Neuron (in vitro differentiated cells): Measurements from ENCODE around the gene ATXN7L1.
A peak's percentile ranks its signal among the peaks of the same experiment; 100 is the strongest.

Experiments
- H2AFZ ChIP-seq: one replicate; pipeline ENCODE4 v1.6.1; 2013; ENCODE audit warnings: low read depth, mild to moderate bottlenecking, inconsistent platforms, low read length, moderate library complexity
- H3K27me3 ChIP-seq: one replicate; pipeline ENCODE4 v1.6.1; 2013; ENCODE audit warnings: low read length; ENCODE audit not compliant: insufficient read depth
- H3K36me3 ChIP-seq: one replicate; pipeline ENCODE4 v1.6.1; 2013; ENCODE audit warnings: low read length; ENCODE audit not compliant: insufficient read depth
- H3K4me1 ChIP-seq: one replicate; pipeline ENCODE4 v1.6.1; 2013; ENCODE audit warnings: low read length; ENCODE audit not compliant: insufficient read depth
- H3K4me3 ChIP-seq: 2 replicates; pipeline ENCODE4 v1.5.1; 2013; ENCODE audit warnings: mild to moderate bottlenecking, low read length, moderate library complexity
- H3K9me3 ChIP-seq: one replicate; pipeline ENCODE4 v1.6.1; 2013; ENCODE audit warnings: low read length

Gene ATXN7L1

GRCh38 chr7:105651798-105652197 is 224.6 kb downstream of the ATXN7L1 start:
- Histone ChIP-seq H3K27me3 (no peaks in the 10 kb centered on the region), H3K9me3 (no peaks in the 10 kb centered on the region), H2AFZ (no peak overlapping the region), H3K4me3 (no peak overlapping the region), H3K4me1 (peaks cover 47% of the 10 kb centered on the region), H3K36me3 (no peaks in the 10 kb centered on the region)

GRCh38 chr7:105650382-105650970 is 225.9 kb downstream of the ATXN7L1 start:
- H2AFZ ChIP-seq = no peak overlapping the region
- H3K4me3 ChIP-seq = no peak overlapping the region
- H3K4me1 ChIP-seq = peaks cover 38% of the 10 kb centered on the region
- no peaks in the 10 kb centered on the region for H3K27me3 ChIP-seq
- H3K36me3 ChIP-seq = no peaks in the 10 kb centered on the region
- no peaks in the 10 kb centered on the region for H3K9me3 ChIP-seq

GRCh38 chr7:105649727-105650381 is 226.5 kb downstream of the ATXN7L1 start:
- no peaks in the 10 kb centered on the region for H3K27me3 ChIP-seq
- H3K4me1 ChIP-seq = peaks cover 32% of the 10 kb centered on the region
- H3K4me3 ChIP-seq = no peak overlapping the region
- H3K36me3 ChIP-seq = no peaks in the 10 kb centered on the region
- H2AFZ ChIP-seq = no peak overlapping the region
- no peaks in the 10 kb centered on the region for H3K9me3 ChIP-seq

GRCh38 chr7:105648561-105649401 is 227.6 kb downstream of the ATXN7L1 start:
- H3K9me3 ChIP-seq = no peaks in the 10 kb centered on the region
- peaks cover 39% of the 10 kb centered on the region for H3K4me1 ChIP-seq
- no peaks in the 10 kb centered on the region for H3K36me3 ChIP-seq
- no peak overlapping the region for H2AFZ ChIP-seq
- no peaks in the 10 kb centered on the region for H3K27me3 ChIP-seq
- H3K4me3 ChIP-seq = no peak overlapping the region

DNA sequence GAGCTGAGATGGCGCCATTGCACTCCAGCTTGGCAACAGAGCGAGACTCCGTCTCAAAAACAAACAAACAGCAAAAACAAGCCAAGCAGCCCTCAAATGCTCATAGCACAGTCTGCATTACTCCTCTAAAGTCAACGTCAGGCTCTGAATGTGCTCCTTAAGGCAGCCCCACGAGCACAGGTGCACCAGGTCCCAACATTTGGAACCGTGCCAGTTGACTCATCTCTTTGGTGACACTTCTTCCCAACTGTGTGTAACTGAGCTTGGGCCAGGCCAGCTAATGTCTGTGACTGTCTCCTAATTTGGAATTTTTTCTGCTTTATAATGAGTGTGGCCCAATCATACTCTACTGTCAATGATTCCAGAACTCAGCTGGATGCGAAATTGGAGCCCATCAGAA is 228.8 kb downstream of the ATXN7L1 start:
- Histone ChIP-seq H3K4me3 (no peak overlapping the region), H3K36me3 (no peaks in the 10 kb centered on the region), H3K9me3 (no peaks in the 10 kb centered on the region), H3K27me3 (no peaks in the 10 kb centered on the region), H3K4me1 (peaks cover 43% of the 10 kb centered on the region), H2AFZ (no peak overlapping the region)

DNA sequence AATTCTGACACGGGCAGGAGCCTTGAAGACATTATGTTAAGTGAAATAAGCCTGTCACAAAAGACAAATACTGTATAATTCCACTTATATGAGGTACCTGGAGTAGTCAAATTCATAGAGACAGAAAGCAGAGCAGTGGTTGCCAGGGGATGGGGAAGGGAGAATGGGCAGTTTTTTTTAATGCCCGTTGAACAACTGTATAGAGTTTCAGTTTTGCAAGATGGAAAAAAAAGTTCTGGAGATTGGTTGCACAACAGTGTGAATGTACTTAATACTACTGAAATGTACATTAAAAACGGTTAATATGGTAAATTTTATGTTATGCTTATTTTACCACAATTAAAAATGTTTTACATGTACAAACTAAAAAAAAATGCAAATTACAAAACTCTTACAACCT is 231.5 kb downstream of the ATXN7L1 start:
- no peaks in the 10 kb centered on the region for H3K27me3 ChIP-seq
- H3K4me3 ChIP-seq = no peak overlapping the region
- H3K36me3 ChIP-seq = peaks cover 4% of the 10 kb centered on the region
- H3K9me3 ChIP-seq = no peaks in the 10 kb centered on the region
- H3K4me1 ChIP-seq = peaks cover 49% of the 10 kb centered on the region
- H2AFZ ChIP-seq = no peak overlapping the region

- Histone ChIP-seq H3K4me3 (no peak overlapping the region), H3K4me1 (peaks cover 48% of the 10 kb centered on the region), H3K36me3 (peaks cover 4% of the 10 kb centered on the region), H3K9me3 (no peaks in the 10 kb centered on the region), H3K27me3 (no peaks in the 10 kb centered on the region), H2AFZ (no peak overlapping the region)
Observed at GRCh38 chr7:105643851-105644250, 232.5 kb downstream of the ATXN7L1 start.

- Histone ChIP-seq H3K4me3 (no peak overlapping the region), H3K36me3 (peaks cover 4% of the 10 kb centered on the region), H2AFZ (no peak overlapping the region), H3K9me3 (no peaks in the 10 kb centered on the region), H3K4me1 (peaks cover 48% of the 10 kb centered on the region), H3K27me3 (no peaks in the 10 kb centered on the region)
Observed at GRCh38 chr7:105643384-105643783, 233.0 kb downstream of the ATXN7L1 start.

DNA sequence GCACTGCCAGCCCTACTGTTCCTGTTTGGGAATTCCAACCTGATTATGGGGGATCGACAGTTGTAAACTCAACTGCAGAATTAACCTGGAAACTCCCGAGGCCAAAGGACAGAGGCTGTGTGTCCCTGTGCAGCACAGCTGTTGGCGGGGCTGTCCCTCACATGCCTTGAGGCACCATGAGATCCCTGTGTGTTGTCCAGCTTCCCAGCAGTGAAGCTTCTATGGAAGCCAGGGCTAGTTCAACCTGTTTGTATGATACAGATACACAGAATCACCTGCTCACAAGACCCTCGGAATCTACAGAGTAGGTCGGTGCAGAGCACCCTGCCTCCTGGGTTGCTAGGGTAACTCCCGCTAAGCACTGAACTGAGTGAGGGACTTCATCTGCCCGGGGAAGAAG is 234.1 kb downstream of the ATXN7L1 start:
- Histone ChIP-seq H3K9me3 (no peaks in the 10 kb centered on the region), H3K36me3 (peaks cover 8% of the 10 kb centered on the region), H3K27me3 (no peaks in the 10 kb centered on the region), H3K4me3 (no peak overlapping the region), H2AFZ (no peak overlapping the region), H3K4me1 (peaks cover 47% of the 10 kb centered on the region)

GRCh38 chr7:105640956-105641810 is 235.2 kb downstream of the ATXN7L1 start:
- H3K4me1 ChIP-seq = peaks cover 47% of the 10 kb centered on the region

DNA sequence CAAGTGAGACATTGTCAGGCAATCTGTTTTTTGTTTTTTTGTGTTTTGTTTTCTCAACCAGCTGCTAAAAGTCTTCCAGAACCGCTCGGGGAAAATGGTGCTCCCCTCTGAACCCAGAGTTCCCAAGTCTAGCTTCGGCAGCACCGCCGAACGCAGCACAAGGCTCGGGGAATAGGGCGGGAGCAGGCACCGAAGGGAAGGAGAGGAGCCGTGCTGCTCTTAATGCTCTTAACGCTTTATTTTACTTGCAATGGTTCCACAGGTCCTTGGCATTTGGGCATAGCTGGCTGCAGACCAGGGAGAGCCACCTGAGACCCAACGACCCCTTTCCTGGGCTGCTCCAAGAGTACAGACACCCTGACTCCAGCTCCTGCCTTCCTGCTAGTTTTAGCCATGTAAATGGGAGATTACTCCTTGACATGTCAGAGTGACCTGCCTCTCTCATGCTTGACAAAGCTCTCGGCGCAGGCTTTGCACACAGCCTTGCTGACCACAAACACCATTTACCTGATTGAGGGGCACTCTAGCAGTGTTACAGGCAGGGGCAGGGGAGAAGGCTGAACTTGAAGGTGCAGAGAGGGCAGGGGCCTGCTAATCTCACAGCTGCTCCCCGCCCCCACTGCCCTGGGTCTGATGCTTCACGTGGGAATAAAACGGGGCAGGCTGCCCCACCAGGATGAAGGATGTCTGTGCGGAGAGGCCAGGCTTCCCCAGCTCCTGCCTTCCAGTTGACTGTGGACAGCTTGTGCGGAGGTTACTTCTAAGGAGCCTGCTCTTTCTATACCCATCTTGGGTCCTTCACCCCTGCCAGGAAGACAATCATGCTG is 236.5 kb downstream of the ATXN7L1 start:
- H2AFZ ChIP-seq = no peak overlapping the region
- H3K36me3 ChIP-seq = peaks cover 15% of the 10 kb centered on the region
- no peaks in the 10 kb centered on the region for H3K9me3 ChIP-seq
- peak overlapping the region; percentile 43 for H3K4me3 ChIP-seq
- H3K27me3 ChIP-seq = no peaks in the 10 kb centered on the region
- peaks cover 47% of the 10 kb centered on the region for H3K4me1 ChIP-seq

More at GRCh38 chr7:105640956-105641810, 235.2 kb downstream of the ATXN7L1 start:
- H3K36me3 ChIP-seq = peaks cover 12% of the 10 kb centered on the region
- no peaks in the 10 kb centered on the region for H3K9me3 ChIP-seq
- H3K4me3 ChIP-seq = no peak overlapping the region
- H2AFZ ChIP-seq = no peak overlapping the region
- H3K27me3 ChIP-seq = no peaks in the 10 kb centered on the region

DNA sequence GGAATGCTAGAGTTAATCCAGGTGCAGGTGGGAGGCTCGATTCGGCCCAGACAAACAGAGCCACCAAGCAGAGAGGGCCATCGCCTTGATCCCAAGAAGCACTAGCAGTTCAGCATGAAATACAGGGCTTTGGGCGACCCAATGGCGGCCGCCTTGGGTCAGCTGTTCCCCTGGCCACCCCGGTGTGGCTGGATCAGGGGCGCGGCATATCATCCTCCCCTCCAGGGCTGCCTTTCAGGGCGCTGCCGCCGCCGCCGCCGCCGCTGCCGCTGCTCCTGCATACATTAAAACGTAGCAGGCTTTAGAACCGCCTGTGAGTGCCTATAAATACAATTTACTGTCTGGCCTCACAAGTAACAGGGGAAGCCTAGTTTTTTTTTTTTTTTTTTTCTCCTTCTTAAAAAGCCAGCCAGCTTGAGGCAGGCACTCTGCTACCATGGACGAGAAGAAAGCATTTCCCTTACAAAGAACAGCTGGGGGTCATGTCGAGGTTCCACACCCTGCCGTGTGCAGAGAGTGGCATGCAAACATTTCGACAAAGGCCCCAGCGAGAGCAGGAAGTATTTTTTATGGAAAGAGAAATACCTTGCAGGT is 237.4 kb downstream of the ATXN7L1 start:
- Histone ChIP-seq H3K4me1 (peaks cover 39% of the 10 kb centered on the region), H2AFZ (peak overlapping the region; percentile 4), H3K27me3 (no peaks in the 10 kb centered on the region), H3K4me3 (peak overlapping the region; percentile 43), H3K36me3 (peaks cover 17% of the 10 kb centered on the region), H3K9me3 (no peaks in the 10 kb centered on the region)
